ENCODE data around the gene SLC2A10.

DNA sequence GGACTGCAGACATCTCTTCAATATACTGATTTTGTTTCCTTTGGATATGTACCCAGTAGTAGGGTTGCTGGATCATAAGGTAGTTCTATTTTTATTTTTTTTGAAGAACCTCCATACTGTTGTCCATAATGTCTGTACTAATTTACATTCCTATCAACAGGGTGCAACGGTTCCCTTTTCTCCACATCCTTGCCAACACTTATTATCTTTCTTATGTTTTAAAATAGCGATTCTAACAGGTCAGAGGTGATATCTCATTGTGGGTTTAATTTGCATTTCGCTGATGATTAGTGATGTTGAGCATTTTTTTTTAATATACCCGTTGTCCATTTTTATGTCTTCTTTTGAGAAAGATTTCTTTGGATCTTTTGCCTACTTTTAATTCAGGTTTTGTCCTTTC, 18.3 kb upstream of the SLC2A10 start:
- TF ChIP-seq, protein P1, sequence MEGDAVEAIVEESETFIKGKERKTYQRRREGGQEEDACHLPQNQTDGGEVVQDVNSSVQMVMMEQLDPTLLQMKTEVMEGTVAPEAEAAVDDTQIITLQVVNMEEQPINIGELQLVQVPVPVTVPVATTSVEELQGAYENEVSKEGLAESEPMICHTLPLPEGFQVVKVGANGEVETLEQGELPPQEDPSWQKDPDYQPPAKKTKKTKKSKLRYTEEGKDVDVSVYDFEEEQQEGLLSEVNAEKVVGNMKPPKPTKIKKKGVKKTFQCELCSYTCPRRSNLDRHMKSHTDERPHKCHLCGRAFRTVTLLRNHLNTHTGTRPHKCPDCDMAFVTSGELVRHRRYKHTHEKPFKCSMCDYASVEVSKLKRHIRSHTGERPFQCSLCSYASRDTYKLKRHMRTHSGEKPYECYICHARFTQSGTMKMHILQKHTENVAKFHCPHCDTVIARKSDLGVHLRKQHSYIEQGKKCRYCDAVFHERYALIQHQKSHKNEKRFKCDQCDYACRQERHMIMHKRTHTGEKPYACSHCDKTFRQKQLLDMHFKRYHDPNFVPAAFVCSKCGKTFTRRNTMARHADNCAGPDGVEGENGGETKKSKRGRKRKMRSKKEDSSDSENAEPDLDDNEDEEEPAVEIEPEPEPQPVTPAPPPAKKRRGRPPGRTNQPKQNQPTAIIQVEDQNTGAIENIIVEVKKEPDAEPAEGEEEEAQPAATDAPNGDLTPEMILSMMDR (IDR thresholded peaks at IDR 0.05; ENCODE audit: insufficient read depth, low read length, poor library complexity, severe bottlenecking) = no peak
- TF ChIP-seq EZH2phosphoT487 (conservative IDR thresholded peaks at IDR 0.05; ENCODE audit: low read length) = no peak
